ENCODE data around the gene MATCAP1. TPM values are rescaled to one million over a fixed set of nuclear protein-coding genes. Genes with fewer than 3 reads are reported as not detected.

MATCAP1 gene
- total RNA-seq, 3 donors from 2014 or later: 10.9 to 13.4 (median 11.6) TPM

DNA sequence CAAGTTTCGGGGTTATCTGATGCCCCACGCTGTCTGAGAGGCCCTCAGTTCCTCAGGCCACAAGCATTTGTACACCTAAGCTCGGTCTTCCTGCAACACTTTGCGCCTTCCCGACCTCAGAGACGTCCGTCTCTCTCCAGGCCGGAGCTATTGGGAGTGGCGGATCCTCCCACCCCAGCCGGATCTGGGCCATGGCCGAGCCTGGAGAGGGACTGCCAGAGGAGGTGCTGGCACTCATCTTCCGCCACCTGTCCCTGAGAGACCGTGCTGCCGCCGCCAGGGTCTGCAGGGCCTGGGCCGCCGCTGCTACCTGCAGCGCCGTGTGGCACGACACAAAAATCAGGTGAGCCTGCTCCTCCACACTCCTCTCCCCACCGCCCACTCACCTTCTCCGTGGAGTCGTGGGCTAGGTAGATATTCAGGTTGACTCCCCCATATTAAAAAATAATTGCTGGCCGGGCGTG is 22.1 kb downstream of the MATCAP1 start:
- Histone ChIP-seq H3K27me3 (no peaks in the 10 kb centered on the region), H3K4me1 (peaks cover 10 to 11% of the 10 kb centered on the region in 2 donors), H3K9me3 (no peaks in the 10 kb centered on the region), H3K4me3 (peak overlapping the region in 2 of 3 donors; percentile 80 to 96), H3K36me3 (no peaks in the 10 kb centered on the region), H3K27ac (no peak overlapping the region)
- TF ChIP-seq POLR2AphosphoS5 (IDR thresholded peaks at IDR 0.05) (no peak), POLR2A (IDR thresholded peaks at IDR 0.05) (no peak)
- TF ChIP-seq, protein P1, sequence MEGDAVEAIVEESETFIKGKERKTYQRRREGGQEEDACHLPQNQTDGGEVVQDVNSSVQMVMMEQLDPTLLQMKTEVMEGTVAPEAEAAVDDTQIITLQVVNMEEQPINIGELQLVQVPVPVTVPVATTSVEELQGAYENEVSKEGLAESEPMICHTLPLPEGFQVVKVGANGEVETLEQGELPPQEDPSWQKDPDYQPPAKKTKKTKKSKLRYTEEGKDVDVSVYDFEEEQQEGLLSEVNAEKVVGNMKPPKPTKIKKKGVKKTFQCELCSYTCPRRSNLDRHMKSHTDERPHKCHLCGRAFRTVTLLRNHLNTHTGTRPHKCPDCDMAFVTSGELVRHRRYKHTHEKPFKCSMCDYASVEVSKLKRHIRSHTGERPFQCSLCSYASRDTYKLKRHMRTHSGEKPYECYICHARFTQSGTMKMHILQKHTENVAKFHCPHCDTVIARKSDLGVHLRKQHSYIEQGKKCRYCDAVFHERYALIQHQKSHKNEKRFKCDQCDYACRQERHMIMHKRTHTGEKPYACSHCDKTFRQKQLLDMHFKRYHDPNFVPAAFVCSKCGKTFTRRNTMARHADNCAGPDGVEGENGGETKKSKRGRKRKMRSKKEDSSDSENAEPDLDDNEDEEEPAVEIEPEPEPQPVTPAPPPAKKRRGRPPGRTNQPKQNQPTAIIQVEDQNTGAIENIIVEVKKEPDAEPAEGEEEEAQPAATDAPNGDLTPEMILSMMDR (IDR thresholded peaks at IDR 0.05): no peak
- no peak for DNase-seq (ENCODE audit: low spot score in 2 of 2)
- intact Hi-C loops (cut with DNase I; ENCODE audit: low total_unique reads): no loop called here

DNA sequence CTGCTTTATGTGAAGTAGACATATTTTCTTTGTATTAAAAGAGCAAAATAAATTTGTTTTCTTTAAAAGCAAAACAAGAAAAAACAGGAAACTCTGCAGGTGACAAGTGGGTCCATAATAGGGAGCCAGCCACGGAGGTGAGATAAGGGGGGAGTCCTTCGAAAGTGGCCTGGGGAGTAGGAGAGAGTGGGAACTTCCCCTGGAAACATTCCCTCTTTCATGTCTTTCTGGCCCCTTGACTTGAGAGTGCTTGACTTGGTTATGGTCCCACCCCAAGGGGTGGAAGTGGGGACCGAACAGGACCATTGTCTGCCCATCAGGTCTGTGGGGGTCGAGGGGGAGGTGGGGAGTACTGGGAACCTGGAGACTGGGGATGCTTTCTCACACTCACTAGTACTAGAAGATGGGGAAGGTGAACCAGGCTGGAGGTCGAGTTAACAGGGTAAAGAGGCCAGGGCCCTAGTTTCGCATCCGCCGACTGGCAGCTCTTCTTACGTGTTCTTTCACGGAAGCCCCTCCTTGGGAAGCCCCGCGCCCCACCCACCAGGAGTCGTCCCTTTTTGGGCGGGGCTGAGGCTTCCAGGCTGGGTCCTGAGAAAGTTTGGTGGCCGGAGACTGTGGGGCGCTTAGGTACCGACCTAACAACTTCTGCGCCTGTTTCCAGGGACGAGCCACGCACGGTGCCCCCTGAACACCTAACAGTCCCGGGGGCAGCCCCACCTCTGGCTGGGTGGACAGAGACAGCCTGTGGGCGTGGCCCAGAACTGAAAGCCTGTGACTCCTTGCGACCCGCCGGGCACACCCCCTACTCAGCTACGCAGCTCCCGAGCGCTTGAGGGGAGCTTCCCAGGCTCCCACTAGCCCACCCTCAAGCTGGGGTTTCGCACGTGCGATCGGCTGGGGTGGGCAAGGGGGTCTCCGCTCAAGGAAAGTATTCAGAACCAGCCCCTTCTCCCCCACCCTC is 24.8 kb downstream of the MATCAP1 start:
- intact Hi-C loops (cut with DNase I; ENCODE audit: low total_unique reads): no loop called here
- Histone ChIP-seq H3K27ac (peak overlapping the region; percentile 81 to 86), H3K36me3 (no peaks in the 10 kb centered on the region), H3K9me3 (no peaks in the 10 kb centered on the region), H3K27me3 (no peaks in the 10 kb centered on the region), H3K4me1 (peaks cover 5 to 11% of the 10 kb centered on the region in 2 donors), H3K4me3 (peak overlapping the region; percentile 80 to 96 (median 93))
- TF ChIP-seq, protein P1 (IDR thresholded peaks at IDR 0.05): no peak
- TF ChIP-seq POLR2A (IDR thresholded peaks at IDR 0.05): no peak
- TF ChIP-seq POLR2AphosphoS5 (IDR thresholded peaks at IDR 0.05): no peak
- DNase-seq (ENCODE audit: low spot score in 2 of 2): no peak

DNA sequence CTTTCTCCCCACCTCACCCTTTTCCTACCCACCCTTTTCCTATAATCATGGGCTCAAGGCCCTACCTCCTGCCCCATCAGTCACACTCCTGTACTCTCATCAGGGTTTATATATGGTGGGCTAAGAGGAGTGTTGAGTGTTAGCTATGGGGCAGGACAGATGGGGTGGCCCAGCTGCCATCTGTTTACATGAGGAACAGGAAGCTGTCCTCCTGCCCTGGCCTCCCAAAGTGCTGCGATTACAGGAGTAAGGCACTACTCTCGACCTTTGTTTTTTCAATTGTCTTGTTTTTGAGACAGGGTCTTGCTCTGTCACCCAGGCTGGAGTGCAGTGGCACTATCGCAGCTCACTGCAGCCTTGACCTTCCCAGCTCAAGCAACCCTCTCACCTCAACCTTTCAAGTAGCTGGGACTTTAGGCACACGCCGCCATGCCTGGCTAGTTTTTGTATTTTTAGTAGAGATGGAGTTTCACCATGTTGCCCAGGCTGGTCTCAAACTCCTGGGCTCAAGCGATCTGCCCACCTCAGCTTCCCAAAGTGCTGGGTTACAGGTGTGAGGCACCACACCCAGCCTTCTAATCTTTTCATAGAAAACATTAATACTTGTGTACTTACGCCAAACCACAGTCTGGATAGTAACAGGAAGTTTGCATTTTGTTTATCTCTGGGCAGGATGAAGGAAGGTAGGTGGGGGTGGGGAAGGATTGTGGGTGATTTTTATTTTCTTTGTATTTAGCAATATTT is 25.7 kb downstream of the MATCAP1 start:
- peak overlapping the region in 1 of 2 donors; percentile 43 for H3K27ac ChIP-seq
- TF ChIP-seq POLR2AphosphoS5 (IDR thresholded peaks at IDR 0.05) (no peak), POLR2A (IDR thresholded peaks at IDR 0.05) (no peak)
- TF ChIP-seq, protein P1 (IDR thresholded peaks at IDR 0.05): no peak
- H3K4me3 ChIP-seq: no peak overlapping the region

DNA sequence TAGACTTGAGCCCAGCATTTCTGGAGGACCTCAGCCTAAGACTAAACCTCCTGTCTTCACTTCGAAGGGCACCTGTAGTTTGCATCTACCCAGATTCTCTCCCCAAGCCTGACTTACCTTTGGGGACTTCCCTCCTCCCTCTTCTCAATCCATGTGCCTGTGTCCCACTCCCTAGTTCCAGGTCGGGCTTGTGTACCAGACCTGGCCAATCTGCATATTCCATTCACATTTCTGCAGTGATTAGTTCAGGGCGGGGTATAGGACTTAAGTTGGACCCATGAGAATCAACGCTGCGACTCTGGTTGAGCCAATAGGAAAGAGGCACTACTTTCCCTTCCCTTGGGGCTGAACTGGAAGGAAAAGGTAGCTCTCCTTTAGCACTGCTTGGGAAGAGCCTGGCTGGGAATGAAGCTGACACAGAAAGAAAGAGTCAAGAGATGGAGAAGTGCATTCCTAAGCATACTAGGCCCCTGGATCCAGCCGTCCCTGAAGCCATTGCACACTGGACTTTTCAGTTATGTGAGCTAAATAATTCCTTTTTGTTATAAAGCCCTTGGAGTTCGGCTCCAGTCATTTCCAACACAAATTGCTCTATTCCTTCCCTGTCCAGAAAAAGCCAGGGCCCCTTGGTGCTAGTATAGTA is 26.5 kb downstream of the MATCAP1 start:
- Histone ChIP-seq H3K4me1 (peaks cover 0 to 10% of the 10 kb centered on the region in 2 donors), H3K36me3 (no peaks in the 10 kb centered on the region), H3K27me3 (no peaks in the 10 kb centered on the region), H3K27ac (no peak overlapping the region), H3K4me3 (no peak overlapping the region), H3K9me3 (no peaks in the 10 kb centered on the region)
- no peak for DNase-seq (ENCODE audit: low spot score in 2 of 2)
- intact Hi-C loops (cut with DNase I; ENCODE audit: low total_unique reads): no loop called here
- TF ChIP-seq POLR2A (IDR thresholded peaks at IDR 0.05) (no peak), POLR2AphosphoS5 (IDR thresholded peaks at IDR 0.05) (no peak)
- TF ChIP-seq, protein P1 (IDR thresholded peaks at IDR 0.05): no peak

More for the DNA sequence above, 25.7 kb downstream of the MATCAP1 start:
- H3K4me1 ChIP-seq: peaks cover 0 to 10% of the 10 kb centered on the region in 2 donors
- H3K36me3 ChIP-seq: no peaks in the 10 kb centered on the region
- intact Hi-C loops (cut with DNase I; ENCODE audit: low total_unique reads): no loop called here
- no peak for DNase-seq (ENCODE audit: low spot score in 2 of 2)
- H3K27me3 ChIP-seq: no peaks in the 10 kb centered on the region
- H3K9me3 ChIP-seq: no peaks in the 10 kb centered on the region
